NCI-H187 (cell line): Measurements from ENCODE around the gene FRYL.
A peak's percentile ranks its signal among the peaks of the same experiment; 100 is the strongest.

Experiments
- DNase-seq, 2 experiments: peaks; one replicate each; lab custom pipeline; 2025; lab: John Stamatoyannopoulos, UW

Gene FRYL

GRCh38 chr4:48620093-48620492 lies 160.0 kb downstream of the FRYL start:
- no peak for DNase-seq

GRCh38 chr4:48604527-48604926 lies 175.6 kb downstream of the FRYL start:
- DNase-seq: peak; percentile 22 to 32

GRCh38 chr4:48604041-48604440 lies 176.0 kb downstream of the FRYL start:
- DNase-seq: no peak

- DNase-seq: no peak
Measured at GRCh38 chr4:48603366-48604003, 176.6 kb downstream of the FRYL start.

- DNase-seq: no peak
Measured at GRCh38 chr4:48602763-48603162, 177.3 kb downstream of the FRYL start.

GRCh38 chr4:48602222-48602621 lies 177.9 kb downstream of the FRYL start:
- DNase-seq: peak in 1 of 2 experiments; percentile 8

GRCh38 chr4:48596336-48596735 lies 183.7 kb downstream of the FRYL start:
- DNase-seq: no peak

- no peak for DNase-seq
Measured at GRCh38 chr4:48594180-48594579, 185.9 kb downstream of the FRYL start.

- DNase-seq: no peak
Measured at GRCh38 chr4:48591372-48591771, 188.7 kb downstream of the FRYL start.

GRCh38 chr4:48590884-48591283 lies 189.2 kb downstream of the FRYL start:
- no peak for DNase-seq

- no peak for DNase-seq
Measured at GRCh38 chr4:48589098-48589445, 191.0 kb downstream of the FRYL start.

GRCh38 chr4:48588230-48589097 lies 191.6 kb downstream of the FRYL start:
- DNase-seq: no peak

GRCh38 chr4:48585401-48585800 lies 194.7 kb downstream of the FRYL start:
- DNase-seq: no peak

- DNase-seq: peak; percentile 8 to 9
Measured at GRCh38 chr4:48578132-48578968, 201.7 kb downstream of the FRYL start.

- DNase-seq: no peak
Measured at GRCh38 chr4:48575964-48576363, 204.1 kb downstream of the FRYL start.

GRCh38 chr4:48571471-48571870 lies 208.6 kb downstream of the FRYL start:
- DNase-seq: no peak

- no peak for DNase-seq
Measured at GRCh38 chr4:48570646-48571220, 209.3 kb downstream of the FRYL start.

- no peak for DNase-seq
Measured at GRCh38 chr4:48566034-48566384, 214.1 kb downstream of the FRYL start.

GRCh38 chr4:48565362-48566033 lies 214.6 kb downstream of the FRYL start:
- no peak for DNase-seq

GRCh38 chr4:48564151-48564550 lies 215.9 kb downstream of the FRYL start:
- no peak for DNase-seq

GRCh38 chr4:48558819-48559218 lies 221.3 kb downstream of the FRYL start:
- DNase-seq: no peak

- DNase-seq: no peak
Measured at GRCh38 chr4:48558026-48558425, 222.1 kb downstream of the FRYL start.
